HepG2 (cell line): ENCODE results near the gene AZI2. TPM values are rescaled to one million over a fixed set of nuclear protein-coding genes. Genes with fewer than 3 reads are reported as not detected.

Source experiments
- KDM6A ChIP-seq: IDR thresholded peaks from 2 replicates; pipeline ENCODE4 v1.6.1; 2016; ENCODE audit warnings: low read depth
- MED1 ChIP-seq: sonication (generic); formaldehyde crosslinking; IDR thresholded peaks from 2 replicates; pipeline ENCODE4 v1.4.0; 2020; ENCODE audit warnings: missing genetic modification reagents
- SNAI1 ChIP-seq: sonication (generic); formaldehyde crosslinking; IDR thresholded peaks from 2 replicates; pipeline ENCODE4 v1.5.0; 2020; ENCODE audit warnings: mild to moderate bottlenecking, missing genetic modification reagents, borderline replicate concordance
- SNAPC4 ChIP-seq: sonication (generic); formaldehyde crosslinking; IDR thresholded peaks from 2 replicates; pipeline ENCODE4 v1.4.0; 2020; ENCODE audit warnings: mild to moderate bottlenecking, missing genetic modification reagents
- THAP11 ChIP-seq: IDR thresholded peaks from 2 replicates; pipeline ENCODE4 v1.6.1; 2016; ENCODE audit warnings: missing biosample characterization, missing genetic modification reagents
- U2AF1 ChIP-seq: fragments of 200-400 bp; formaldehyde crosslinking; optimal IDR thresholded peaks from 2 replicates; pipeline ENCODE3; 2017; ENCODE audit warnings: mild to moderate bottlenecking, low read depth, low read length
- YEATS2 ChIP-seq: sonication (generic); formaldehyde crosslinking; IDR thresholded peaks from 2 replicates; pipeline ENCODE4 v1.4.0; 2020; ENCODE audit warnings: missing genetic modification reagents, borderline replicate concordance
- ZFP37 ChIP-seq: sonication (generic); formaldehyde crosslinking; IDR thresholded peaks from 2 replicates; pipeline ENCODE4 v1.4.0; 2020; ENCODE audit warnings: missing genetic modification reagents, borderline replicate concordance
- ZNF12 ChIP-seq: sonication (generic); formaldehyde crosslinking; IDR thresholded peaks from 2 replicates; pipeline ENCODE4 v1.5.0; 2020; ENCODE audit warnings: missing genetic modification reagents
- ZSCAN20 ChIP-seq: sonication (generic); formaldehyde crosslinking; IDR thresholded peaks from 2 replicates; pipeline ENCODE4 v1.4.0; 2020; ENCODE audit warnings: missing genetic modification reagents, mild to moderate bottlenecking, borderline replicate concordance
- ZSCAN31 ChIP-seq: sonication (generic); formaldehyde crosslinking; IDR thresholded peaks from 2 replicates; pipeline ENCODE4 v1.5.0; 2020; ENCODE audit warnings: low read depth, mild to moderate bottlenecking, missing genetic modification reagents
- polyA plus RNA-seq, 8 experiments: library from polyadenylated mRNA; depleted of rRNA in 3 of 8; stranded (reverse) in 7 of 8; unstranded in 1 of 8; fragments of >200 nt; fragmentation: Illumina TruSeq in 4 of 8; extraction: Trizol in 4 of 8; gene quantifications; 2 replicates each; pipeline versions ENCODE4 v1.2.1 to v1.2.3, GENCODE V29; 2011 to 2016; ENCODE audit warnings: low read depth in 4 of 8, missing spikeins in 1 of 8, mixed read lengths in 1 of 8; ENCODE audit not compliant: insufficient read depth in 1 of 8
- total RNA-seq, 5 experiments: library from RNA; depleted of rRNA; stranded (reverse); fragments of >200 nt; fragmentation: Illumina TruSeq; extraction: Trizol; gene quantifications; 2 replicates each; pipeline ENCODE4 v1.2.3, GENCODE V29; 2016; ENCODE audit warnings: low read depth in 1 of 5
- TF ChIP-seq, protein P1 (sequence below): sonication (generic); formaldehyde crosslinking; IDR thresholded peaks from 2 replicates; pipeline ENCODE4 v1.5.0; 2020; ENCODE audit warnings: missing genetic modification reagents
- TF ChIP-seq, protein P2 (sequence below): sonication (generic); formaldehyde crosslinking; IDR thresholded peaks from 2 replicates; pipeline ENCODE4 v1.5.0; 2020; ENCODE audit warnings: mild to moderate bottlenecking, missing genetic modification reagents, borderline replicate concordance
- TF ChIP-seq, protein P3 (sequence below): sonication (generic); formaldehyde crosslinking; IDR thresholded peaks from 2 replicates; pipeline ENCODE4 v1.8.1; 2023; ENCODE audit warnings: mild to moderate bottlenecking, missing genetic modification reagents, borderline replicate concordance

AZI2 gene
- total and polyA plus RNA-seq, 2 of the 13 experiments (the other 11 are each of a cell fraction or from before 2014, with no cell fraction given): 43.7 to 49.8 TPM

DNA sequence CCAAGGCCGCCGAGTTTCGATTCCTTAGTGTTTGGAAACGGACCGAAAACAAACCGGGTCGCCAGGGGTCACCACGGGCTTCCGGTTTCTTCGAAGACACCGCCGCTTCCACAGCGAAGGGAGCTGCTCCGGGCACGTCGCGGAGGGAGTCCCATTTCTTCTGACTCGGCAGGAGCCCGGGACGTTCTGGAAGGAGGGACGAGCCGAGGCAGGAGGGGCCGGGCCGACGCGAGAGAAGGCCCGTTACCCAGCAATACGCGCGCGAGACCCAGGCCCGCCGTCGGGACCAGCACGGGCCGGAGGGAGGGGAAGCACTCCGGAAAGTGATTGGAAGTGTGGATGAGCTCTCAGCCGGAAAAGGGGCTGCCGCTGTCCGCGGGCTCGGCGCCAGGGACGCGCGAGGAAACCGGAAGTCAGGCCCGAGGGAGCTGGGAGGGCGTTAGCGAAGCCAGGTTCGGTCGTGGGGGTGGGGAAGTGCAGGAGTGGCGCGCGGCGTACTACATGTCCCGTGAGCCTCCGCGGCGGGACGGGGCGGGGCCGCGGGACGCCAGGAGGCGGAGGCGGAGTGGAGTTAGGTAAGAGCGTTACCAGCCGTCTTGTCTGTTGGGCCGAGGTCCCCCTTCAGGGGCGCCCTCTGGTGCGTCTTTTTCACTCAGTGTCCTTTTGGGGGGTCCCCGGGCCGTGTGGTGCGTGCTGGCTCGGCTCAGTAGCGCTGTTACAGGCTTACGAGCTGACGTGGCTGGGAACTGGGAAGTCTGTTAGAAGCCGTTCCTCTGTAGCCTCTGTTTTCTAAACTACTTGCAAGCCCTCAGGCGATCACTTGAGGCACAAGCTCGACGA is at the start of gene AZI2, which contains the start of gene ZCWPW2 (continued):
- TF ChIP-seq, protein P1, sequence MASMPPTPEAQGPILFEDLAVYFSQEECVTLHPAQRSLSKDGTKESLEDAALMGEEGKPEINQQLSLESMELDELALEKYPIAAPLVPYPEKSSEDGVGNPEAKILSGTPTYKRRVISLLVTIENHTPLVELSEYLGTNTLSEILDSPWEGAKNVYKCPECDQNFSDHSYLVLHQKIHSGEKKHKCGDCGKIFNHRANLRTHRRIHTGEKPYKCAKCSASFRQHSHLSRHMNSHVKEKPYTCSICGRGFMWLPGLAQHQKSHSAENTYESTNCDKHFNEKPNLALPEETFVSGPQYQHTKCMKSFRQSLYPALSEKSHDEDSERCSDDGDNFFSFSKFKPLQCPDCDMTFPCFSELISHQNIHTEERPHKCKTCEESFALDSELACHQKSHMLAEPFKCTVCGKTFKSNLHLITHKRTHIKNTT (CRISPR knock-in tag): no peak
- TF ChIP-seq SNAPC4 (CRISPR knock-in tag) (peak; percentile 76; the same call in 1 of the 2 replicates), U2AF1 (peak; percentile 26), SNAI1 (CRISPR knock-in tag) (peak; percentile 89; the same call in 1 of the 2 replicates), THAP11 (CRISPR knock-in tag) (peak; percentile 99), MED1 (CRISPR knock-in tag) (peak; percentile 82), ZSCAN31 (peak; percentile 83), YEATS2 (CRISPR knock-in tag) (peak; percentile 71; the same call in 1 of the 2 replicates), ZFP37 (peak; percentile 22; the same call in 1 of the 2 replicates), ZSCAN20 (peak; percentile 42; the same call in 1 of the 2 replicates), ZNF12 (no peak; the same call in none of the 2 replicates), KDM6A (CRISPR knock-in tag) (no peak)
- TF ChIP-seq, protein P2, sequence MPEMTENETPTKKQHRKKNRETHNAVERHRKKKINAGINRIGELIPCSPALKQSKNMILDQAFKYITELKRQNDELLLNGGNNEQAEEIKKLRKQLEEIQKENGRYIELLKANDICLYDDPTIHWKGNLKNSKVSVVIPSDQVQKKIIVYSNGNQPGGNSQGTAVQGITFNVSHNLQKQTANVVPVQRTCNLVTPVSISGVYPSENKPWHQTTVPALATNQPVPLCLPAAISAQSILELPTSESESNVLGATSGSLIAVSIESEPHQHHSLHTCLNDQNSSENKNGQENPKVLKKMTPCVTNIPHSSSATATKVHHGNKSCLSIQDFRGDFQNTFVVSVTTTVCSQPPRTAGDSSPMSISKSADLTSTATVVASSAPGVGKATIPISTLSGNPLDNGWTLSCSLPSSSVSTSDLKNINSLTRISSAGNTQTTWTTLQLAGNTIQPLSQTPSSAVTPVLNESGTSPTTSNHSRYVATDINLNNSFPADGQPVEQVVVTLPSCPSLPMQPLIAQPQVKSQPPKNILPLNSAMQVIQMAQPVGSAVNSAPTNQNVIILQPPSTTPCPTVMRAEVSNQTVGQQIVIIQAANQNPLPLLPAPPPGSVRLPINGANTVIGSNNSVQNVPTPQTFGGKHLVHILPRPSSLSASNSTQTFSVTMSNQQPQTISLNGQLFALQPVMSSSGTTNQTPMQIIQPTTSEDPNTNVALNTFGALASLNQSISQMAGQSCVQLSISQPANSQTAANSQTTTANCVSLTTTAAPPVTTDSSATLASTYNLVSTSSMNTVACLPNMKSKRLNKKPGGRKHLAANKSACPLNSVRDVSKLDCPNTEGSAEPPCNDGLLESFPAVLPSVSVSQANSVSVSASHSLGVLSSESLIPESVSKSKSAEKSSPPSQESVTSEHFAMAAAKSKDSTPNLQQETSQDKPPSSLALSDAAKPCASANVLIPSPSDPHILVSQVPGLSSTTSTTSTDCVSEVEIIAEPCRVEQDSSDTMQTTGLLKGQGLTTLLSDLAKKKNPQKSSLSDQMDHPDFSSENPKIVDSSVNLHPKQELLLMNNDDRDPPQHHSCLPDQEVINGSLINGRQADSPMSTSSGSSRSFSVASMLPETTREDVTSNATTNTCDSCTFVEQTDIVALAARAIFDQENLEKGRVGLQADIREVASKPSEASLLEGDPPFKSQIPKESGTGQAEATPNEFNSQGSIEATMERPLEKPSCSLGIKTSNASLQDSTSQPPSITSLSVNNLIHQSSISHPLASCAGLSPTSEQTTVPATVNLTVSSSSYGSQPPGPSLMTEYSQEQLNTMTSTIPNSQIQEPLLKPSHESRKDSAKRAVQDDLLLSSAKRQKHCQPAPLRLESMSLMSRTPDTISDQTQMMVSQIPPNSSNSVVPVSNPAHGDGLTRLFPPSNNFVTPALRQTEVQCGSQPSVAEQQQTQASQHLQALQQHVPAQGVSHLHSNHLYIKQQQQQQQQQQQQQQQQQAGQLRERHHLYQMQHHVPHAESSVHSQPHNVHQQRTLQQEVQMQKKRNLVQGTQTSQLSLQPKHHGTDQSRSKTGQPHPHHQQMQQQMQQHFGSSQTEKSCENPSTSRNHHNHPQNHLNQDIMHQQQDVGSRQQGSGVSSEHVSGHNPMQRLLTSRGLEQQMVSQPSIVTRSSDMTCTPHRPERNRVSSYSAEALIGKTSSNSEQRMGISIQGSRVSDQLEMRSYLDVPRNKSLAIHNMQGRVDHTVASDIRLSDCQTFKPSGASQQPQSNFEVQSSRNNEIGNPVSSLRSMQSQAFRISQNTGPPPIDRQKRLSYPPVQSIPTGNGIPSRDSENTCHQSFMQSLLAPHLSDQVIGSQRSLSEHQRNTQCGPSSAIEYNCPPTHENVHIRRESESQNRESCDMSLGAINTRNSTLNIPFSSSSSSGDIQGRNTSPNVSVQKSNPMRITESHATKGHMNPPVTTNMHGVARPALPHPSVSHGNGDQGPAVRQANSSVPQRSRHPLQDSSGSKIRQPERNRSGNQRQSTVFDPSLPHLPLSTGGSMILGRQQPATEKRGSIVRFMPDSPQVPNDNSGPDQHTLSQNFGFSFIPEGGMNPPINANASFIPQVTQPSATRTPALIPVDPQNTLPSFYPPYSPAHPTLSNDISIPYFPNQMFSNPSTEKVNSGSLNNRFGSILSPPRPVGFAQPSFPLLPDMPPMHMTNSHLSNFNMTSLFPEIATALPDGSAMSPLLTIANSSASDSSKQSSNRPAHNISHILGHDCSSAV (CRISPR knock-in tag): no peak
- TF ChIP-seq, protein P3, sequence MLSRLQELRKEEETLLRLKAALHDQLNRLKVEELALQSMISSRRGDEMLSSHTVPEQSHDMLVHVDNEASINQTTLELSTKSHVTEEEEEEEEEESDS (CRISPR knock-in tag): no peak
